NB4 (cell line): ENCODE results near the gene MAST4.

Experiments
- DNase-seq: peaks from one replicate; pipeline ENCODE4 v3.0.0; 2010; ENCODE audit warnings: low read depth
- H3K4me3 ChIP-seq: one replicate; pipeline ENCODE4 v1.5.1; 2011; ENCODE audit warnings: mild to moderate bottlenecking, low read depth, low read length, moderate library complexity
- MYC ChIP-seq: IDR thresholded peaks from 2 replicates; pipeline ENCODE4 v1.6.1; 2011; ENCODE audit warnings: low read depth, low read length
- POLR2A ChIP-seq: IDR thresholded peaks from 2 replicates; pipeline ENCODE4 v1.6.1; 2011; ENCODE audit warnings: mild to moderate bottlenecking; ENCODE audit not compliant: insufficient read length; ENCODE audit errors: extremely low read depth
- TF ChIP-seq, protein P1 (sequence below): IDR thresholded peaks from 2 replicates; pipeline ENCODE4 v1.6.1; 2011; ENCODE audit warnings: low read depth, low read length
- TF ChIP-seq, protein P2 (sequence below): IDR thresholded peaks from one replicate; pipeline ENCODE4 v1.5.1; 2012; ENCODE audit warnings: low read depth, low read length

Gene MAST4

DNA sequence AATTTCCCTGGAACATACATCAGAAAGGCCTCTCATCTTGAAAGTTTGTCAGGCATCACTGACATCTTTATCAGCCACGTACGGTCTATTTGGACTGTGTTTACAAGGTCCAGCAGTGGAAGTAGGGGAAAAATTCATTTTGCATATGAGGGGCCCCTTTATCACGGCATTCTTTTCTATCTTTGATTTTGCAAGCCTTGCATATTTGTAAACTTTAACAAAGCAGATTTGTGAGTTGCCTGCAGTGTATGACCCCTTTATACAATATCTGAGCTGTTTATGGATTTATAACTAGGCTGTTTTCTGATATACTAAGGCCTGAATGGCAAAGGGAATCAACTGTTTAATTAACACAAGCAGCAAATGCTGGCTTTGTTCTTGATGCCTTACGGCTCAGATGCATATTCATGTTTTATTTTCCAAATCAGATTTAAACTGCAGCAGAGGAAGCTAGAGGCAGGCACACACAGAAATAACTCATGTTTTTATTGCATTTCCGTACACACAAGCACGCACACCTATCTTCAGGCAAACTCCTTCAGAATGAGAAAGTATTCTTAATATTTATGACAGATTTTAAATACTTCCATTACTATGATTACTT, 539.3 kb downstream of the MAST4 start:
- H3K4me3 ChIP-seq: no peak overlapping the region
- no peak for DNase-seq
- TF ChIP-seq MYC (no peak), POLR2A (no peak)
- TF ChIP-seq, protein P1, sequence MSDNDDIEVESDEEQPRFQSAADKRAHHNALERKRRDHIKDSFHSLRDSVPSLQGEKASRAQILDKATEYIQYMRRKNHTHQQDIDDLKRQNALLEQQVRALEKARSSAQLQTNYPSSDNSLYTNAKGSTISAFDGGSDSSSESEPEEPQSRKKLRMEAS: no peak
- TF ChIP-seq, protein P2, sequence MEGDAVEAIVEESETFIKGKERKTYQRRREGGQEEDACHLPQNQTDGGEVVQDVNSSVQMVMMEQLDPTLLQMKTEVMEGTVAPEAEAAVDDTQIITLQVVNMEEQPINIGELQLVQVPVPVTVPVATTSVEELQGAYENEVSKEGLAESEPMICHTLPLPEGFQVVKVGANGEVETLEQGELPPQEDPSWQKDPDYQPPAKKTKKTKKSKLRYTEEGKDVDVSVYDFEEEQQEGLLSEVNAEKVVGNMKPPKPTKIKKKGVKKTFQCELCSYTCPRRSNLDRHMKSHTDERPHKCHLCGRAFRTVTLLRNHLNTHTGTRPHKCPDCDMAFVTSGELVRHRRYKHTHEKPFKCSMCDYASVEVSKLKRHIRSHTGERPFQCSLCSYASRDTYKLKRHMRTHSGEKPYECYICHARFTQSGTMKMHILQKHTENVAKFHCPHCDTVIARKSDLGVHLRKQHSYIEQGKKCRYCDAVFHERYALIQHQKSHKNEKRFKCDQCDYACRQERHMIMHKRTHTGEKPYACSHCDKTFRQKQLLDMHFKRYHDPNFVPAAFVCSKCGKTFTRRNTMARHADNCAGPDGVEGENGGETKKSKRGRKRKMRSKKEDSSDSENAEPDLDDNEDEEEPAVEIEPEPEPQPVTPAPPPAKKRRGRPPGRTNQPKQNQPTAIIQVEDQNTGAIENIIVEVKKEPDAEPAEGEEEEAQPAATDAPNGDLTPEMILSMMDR: no peak

DNA sequence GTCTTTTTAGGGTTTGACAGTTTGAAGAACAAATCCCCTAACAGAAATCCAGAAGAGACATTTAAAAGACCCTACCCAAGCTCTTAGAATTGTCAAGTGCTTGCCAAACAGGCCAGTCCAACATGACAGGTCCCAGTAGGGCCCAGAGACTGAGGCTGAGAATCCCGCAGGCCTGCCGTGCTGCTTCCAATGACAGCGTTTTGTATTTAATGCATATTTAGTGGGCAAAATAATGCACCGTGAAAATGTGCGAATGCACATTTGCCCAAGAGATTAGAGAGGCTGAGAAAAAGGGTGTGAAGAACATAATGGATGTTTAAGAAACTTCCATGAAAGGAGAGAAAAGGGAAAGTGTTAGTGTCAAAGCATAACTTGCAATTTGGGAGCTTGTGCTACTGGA, 542.8 kb downstream of the MAST4 start:
- DNase-seq: no peak
- TF ChIP-seq POLR2A (no peak), MYC (no peak)
- TF ChIP-seq, protein P1: no peak
- TF ChIP-seq, protein P2: no peak
- H3K4me3 ChIP-seq: no peak overlapping the region

DNA sequence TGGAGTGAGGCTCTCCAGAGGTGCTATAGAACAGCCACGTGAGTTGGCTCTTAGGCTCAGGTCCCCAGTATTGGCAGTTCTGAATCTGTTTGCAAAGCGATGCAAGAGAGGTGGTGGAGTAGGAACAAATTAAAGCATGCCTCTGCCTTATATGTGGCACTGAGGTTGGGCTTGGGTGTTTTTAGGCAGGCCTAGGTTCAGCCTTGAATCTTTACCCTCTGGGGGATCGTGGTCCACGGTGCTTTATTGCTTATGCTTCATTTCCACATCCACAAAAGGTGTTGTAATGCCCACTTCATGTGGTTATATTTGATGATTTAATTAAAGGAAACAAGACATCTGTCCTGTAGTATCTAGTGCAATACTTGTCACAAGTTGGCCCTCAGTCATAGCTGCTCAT, 544.2 kb downstream of the MAST4 start:
- TF ChIP-seq, protein P2: no peak
- no peak for TF ChIP-seq POLR2A
- TF ChIP-seq, protein P1: no peak
- DNase-seq: no peak
- no peak overlapping the region for H3K4me3 ChIP-seq

DNA sequence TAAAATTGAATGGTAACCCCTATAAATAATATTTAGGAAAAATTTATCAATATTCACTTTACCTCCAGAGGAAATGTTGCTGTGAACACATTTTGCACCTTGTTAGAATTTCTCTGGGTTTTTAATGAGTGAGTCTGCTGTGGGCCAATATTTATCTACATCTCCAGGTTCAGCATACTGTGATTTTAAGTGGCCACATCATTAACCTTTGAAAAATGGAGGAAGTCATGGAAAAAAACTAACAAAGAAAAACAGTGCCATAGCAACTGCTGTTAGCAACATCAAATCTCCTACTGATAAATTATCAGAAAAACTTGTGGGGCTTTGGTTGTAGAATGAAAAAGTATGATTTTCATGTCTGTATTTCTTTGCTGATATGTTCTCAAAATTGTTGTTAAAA, 545.5 kb downstream of the MAST4 start:
- DNase-seq: no peak
- H3K4me3 ChIP-seq: no peak overlapping the region
- TF ChIP-seq POLR2A: no peak
- TF ChIP-seq MYC: no peak
- TF ChIP-seq, protein P2: no peak
- TF ChIP-seq, protein P1: no peak

DNA sequence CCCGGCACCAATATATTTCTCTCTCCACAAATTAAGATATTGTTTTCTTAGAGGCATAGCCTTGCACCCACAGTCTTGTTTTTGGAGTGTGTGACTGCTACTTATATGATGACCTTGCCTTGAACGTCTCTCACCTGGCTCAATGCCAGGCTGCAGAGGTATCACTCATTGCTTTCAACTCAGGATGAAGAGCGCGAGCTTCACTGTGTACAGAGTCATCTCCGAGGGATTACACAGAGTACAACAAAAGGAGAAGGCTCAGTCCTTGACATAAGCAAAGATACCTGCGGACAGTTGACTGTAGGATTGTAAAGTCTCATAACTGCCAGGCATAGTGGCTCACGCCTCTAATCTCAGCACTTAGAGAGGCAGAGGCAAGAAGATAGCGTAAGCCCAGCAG, 546.6 kb downstream of the MAST4 start:
- no peak for DNase-seq
- no peak overlapping the region for H3K4me3 ChIP-seq
- TF ChIP-seq, protein P1: no peak
- TF ChIP-seq, protein P2: no peak
- no peak for TF ChIP-seq MYC
- TF ChIP-seq POLR2A: no peak
